BE2C (cell line): ENCODE results near the gene RPS6KA2.
A peak's percentile ranks its signal among the peaks of the same experiment; 100 is the strongest.

ENCODE experiments used
- DNase-seq: peaks from one replicate; pipeline ENCODE4 v3.0.0-alpha.2; 2020
- H3K27me3 ChIP-seq: fragments of 250-450 bp; sonication (Bioruptor Pico); 2 replicates; pipeline ENCODE4 v1.5.1; 2020; ENCODE audit warnings: mild to moderate bottlenecking
- H3K36me3 ChIP-seq: fragments of 250-450 bp; sonication (Bioruptor Pico); 2 replicates; pipeline ENCODE4 v1.5.1; 2020; ENCODE audit warnings: mild to moderate bottlenecking
- H3K4me1 ChIP-seq: fragments of 250-450 bp; sonication (Bioruptor Pico); 2 replicates; pipeline ENCODE4 v1.5.1; 2020
- H3K4me3 ChIP-seq: 2 replicates; pipeline ENCODE4 v1.5.1; 2011; ENCODE audit warnings: low read depth, low read length
- H3K9me3 ChIP-seq: fragments of 250-450 bp; sonication (Bioruptor Pico); 2 replicates; pipeline ENCODE4 v1.5.1; 2020
- TF ChIP-seq, protein P1 (sequence below): IDR thresholded peaks from 2 replicates; pipeline ENCODE4 v1.5.1; 2012; ENCODE audit warnings: mild to moderate bottlenecking, low read depth, low read length

The RPS6KA2 gene

DNA sequence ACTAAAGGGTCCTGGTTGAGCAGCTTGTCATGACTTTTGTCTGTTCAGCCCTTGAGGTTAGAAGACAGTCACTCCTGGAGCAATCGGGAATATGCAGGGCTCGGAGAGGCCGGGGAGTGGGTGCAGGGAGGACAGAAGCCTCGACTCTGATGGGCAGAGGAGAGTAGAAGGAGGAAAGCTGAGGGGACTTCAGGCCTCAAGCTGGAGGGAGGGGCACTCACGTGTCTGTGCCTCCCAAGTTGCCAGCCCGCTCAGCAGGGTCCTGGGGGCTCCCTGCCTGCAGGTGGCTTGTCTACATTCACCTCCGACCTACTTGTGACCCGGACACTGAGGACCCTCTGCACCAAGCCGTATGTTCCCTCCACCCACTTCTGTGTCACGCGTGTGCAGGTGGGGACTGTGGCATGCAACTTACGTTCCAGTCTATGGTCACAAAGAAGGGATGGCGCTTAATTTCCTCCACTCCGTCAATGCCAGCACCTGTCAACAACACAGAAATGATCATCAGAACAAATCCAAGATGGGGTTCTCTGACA is 157.6 kb downstream of the RPS6KA2 start:
- Histone ChIP-seq H3K4me1 (peaks cover 8% of the 10 kb centered on the region; the same call in 1 of the 2 replicates), H3K27me3 (no peaks in the 10 kb centered on the region), H3K9me3 (no peaks in the 10 kb centered on the region), H3K36me3 (peaks cover 5% of the 10 kb centered on the region), H3K4me3 (no peak overlapping the region)
- TF ChIP-seq, protein P1, sequence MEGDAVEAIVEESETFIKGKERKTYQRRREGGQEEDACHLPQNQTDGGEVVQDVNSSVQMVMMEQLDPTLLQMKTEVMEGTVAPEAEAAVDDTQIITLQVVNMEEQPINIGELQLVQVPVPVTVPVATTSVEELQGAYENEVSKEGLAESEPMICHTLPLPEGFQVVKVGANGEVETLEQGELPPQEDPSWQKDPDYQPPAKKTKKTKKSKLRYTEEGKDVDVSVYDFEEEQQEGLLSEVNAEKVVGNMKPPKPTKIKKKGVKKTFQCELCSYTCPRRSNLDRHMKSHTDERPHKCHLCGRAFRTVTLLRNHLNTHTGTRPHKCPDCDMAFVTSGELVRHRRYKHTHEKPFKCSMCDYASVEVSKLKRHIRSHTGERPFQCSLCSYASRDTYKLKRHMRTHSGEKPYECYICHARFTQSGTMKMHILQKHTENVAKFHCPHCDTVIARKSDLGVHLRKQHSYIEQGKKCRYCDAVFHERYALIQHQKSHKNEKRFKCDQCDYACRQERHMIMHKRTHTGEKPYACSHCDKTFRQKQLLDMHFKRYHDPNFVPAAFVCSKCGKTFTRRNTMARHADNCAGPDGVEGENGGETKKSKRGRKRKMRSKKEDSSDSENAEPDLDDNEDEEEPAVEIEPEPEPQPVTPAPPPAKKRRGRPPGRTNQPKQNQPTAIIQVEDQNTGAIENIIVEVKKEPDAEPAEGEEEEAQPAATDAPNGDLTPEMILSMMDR: no peak
- DNase-seq: peak; percentile 3

DNA sequence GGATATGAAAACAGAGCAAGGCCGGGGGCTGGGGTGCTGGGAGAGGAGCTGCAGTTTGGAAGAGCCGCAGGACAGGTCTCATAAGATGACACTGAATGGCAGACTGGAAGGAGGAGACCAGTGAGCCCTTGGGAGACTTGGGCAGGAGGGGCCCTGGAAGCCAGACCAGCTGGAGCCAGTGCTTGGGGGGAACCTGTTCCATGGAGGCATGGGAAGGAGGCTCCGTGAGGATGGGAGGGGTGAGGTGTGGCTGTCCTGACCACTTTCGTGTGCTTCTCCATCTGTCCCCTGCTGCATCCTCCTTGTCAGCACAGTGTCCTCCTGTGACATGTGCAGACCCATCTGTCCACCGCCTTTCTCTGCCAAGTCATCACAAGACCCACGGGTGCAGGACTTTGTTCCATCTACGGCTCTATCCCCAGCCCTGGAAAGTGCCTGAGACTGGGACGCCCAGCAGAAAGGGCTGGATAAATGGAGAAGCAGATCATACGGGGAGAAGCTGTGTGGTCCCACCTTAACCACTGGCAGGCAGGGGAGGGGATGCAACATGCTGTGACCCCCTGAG is 159.5 kb downstream of the RPS6KA2 start:
- Histone ChIP-seq H3K4me1 (peaks cover 8% of the 10 kb centered on the region; the same call in 1 of the 2 replicates), H3K27me3 (no peaks in the 10 kb centered on the region), H3K9me3 (no peaks in the 10 kb centered on the region), H3K36me3 (peaks cover 9% of the 10 kb centered on the region), H3K4me3 (no peak overlapping the region)
- no peak for DNase-seq
- TF ChIP-seq, protein P1: no peak

DNA sequence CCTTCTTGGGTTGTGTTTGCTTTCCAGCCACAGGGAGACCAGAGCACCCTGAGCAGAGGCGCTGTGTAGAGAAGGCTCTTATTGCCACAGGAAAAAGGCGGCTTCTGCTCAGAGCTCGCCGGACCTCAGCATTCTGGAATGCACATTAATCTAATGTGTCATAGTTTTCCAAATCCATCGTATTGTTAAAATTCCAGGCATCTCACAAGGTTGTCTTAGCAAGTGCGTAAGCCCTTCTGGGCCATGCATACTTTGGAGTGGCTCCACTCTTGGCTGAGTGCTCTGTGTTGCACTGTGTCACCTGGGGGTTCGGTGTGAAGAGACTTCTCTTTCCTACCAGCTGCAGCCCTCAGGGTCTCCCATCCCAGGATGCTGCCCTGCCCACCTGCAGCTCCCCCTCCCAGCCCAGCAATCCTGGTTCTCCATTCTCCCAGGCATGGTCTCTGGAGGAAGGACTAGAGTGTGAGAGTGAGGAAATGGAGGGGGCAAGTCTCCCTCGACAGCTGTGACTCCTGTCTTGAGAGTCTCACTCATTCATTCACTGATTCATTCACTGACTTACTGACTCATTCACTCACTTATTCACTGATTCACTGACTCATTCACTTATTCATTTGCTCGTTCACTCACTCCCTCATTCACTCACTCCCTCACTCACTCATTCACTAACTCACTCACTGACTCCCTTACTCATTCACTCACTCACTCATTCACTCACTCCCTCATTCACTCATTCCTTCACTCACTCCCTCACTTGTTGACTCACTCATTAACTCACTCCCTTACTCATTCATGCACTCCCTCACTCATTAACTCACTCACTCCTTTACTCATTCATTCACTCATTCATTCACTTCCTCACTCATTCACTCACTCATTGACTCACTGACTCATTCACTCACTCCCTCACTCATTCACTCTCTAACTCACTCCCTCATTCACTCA is 160.6 kb downstream of the RPS6KA2 start:
- Histone ChIP-seq H3K36me3 (peaks cover 13% of the 10 kb centered on the region), H3K27me3 (no peaks in the 10 kb centered on the region), H3K9me3 (no peaks in the 10 kb centered on the region), H3K4me1 (peaks cover 5% of the 10 kb centered on the region), H3K4me3 (no peak overlapping the region)
- no peak for DNase-seq
- TF ChIP-seq, protein P1: no peak

GRCh38 chr6:166465671-166466087 is 161.4 kb downstream of the RPS6KA2 start:
- peaks cover 10% of the 10 kb centered on the region for H3K4me1 ChIP-seq
- no peak overlapping the region for H3K4me3 ChIP-seq
- no peaks in the 10 kb centered on the region for H3K27me3 ChIP-seq
- TF ChIP-seq, protein P1: peak; percentile 15; the same call in 1 of the 2 replicates
- H3K36me3 ChIP-seq: peaks cover 13% of the 10 kb centered on the region
- no peak for DNase-seq
- no peaks in the 10 kb centered on the region for H3K9me3 ChIP-seq

DNA sequence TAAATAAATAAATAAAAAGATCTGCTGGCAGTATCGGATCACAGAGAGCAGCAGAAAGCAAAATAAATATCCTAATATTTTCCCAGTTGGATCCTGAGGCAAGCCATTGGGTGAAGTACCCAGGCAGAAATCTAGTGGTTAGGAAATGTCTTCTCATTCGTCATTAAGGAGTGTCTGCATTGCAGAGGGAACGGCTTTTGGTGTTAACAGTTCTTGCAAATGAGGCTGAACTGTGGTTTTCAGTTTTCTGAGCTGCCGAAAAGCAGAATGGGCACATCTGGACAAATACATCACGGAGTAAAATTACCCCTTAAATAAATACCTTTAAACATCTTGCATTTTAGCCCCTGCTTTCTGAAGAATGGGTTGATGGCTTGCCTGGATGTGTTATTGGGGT is 162.1 kb downstream of the RPS6KA2 start:
- H3K36me3 ChIP-seq: peaks cover 13% of the 10 kb centered on the region
- TF ChIP-seq, protein P1: no peak
- DNase-seq: no peak
- peaks cover 17% of the 10 kb centered on the region for H3K4me1 ChIP-seq
- no peak overlapping the region for H3K4me3 ChIP-seq
- H3K9me3 ChIP-seq: no peaks in the 10 kb centered on the region
- no peaks in the 10 kb centered on the region for H3K27me3 ChIP-seq
